AG08396 (cell line): Measurements from ENCODE around the gene POLE.
"Not testable (repeated sequence)": the region's sequence is repeated elsewhere in the genome, so short reads cannot be mapped to it uniquely, and the experiment has no call there.

ENCODE experiments used
- DNase-seq: peaks from one replicate; pipeline ENCODE4 v3.0.0; 2012; ENCODE audit warnings: low spot score, mixed read lengths

Gene POLE

GRCh38 chr12:132718644-132719043, 31.5 kb upstream of the POLE start:
- DNase-seq, result no peak

GRCh38 chr12:132717531-132718387, 30.6 kb upstream of the POLE start:
- DNase-seq, result no peak

GRCh38 chr12:132717011-132717410, 29.9 kb upstream of the POLE start:
- DNase-seq, result no peak

GRCh38 chr12:132716356-132716755, 29.2 kb upstream of the POLE start:
- DNase-seq, result no peak

- no peak for DNase-seq
Observed at GRCh38 chr12:132715874-132716273, 28.7 kb upstream of the POLE start.

- no peak for DNase-seq
Observed at GRCh38 chr12:132713123-132713522, 26.0 kb upstream of the POLE start.

- peak; percentile 62 for DNase-seq
Observed at GRCh38 chr12:132711080-132711843, 24.1 kb upstream of the POLE start.

- DNase-seq, result peak; percentile 98
Observed at GRCh38 chr12:132710405-132711079, 23.4 kb upstream of the POLE start, which contains the start of gene PGAM5. Gene PGAM5, plus strand, starts transcription at chr12:132710842. Its CDS starts 35 bp downstream, at chr12:132710877.

GRCh38 chr12:132710043-132710404, 22.9 kb upstream of the POLE start:
- DNase-seq, result no peak

GRCh38 chr12:132708150-132708549, 21.0 kb upstream of the POLE start:
- no peak for DNase-seq

GRCh38 chr12:132707241-132707640, 20.1 kb upstream of the POLE start:
- no peak for DNase-seq

GRCh38 chr12:132703641-132704040, 16.5 kb upstream of the POLE start:
- DNase-seq, result no peak

GRCh38 chr12:132702640-132703039, 15.5 kb upstream of the POLE start:
- no peak for DNase-seq

GRCh38 chr12:132700212-132700822, 13.2 kb upstream of the POLE start:
- DNase-seq, result no peak

- no peak for DNase-seq
Observed at GRCh38 chr12:132698341-132698740, 11.2 kb upstream of the POLE start.

GRCh38 chr12:132695431-132695830, 8.3 kb upstream of the POLE start:
- no peak for DNase-seq

- not testable (repeated sequence) for DNase-seq
Observed at GRCh38 chr12:132694888-132695287, 7.7 kb upstream of the POLE start.

- not testable (repeated sequence) for DNase-seq
Observed at GRCh38 chr12:132692030-132692429, 4.9 kb upstream of the POLE start.

GRCh38 chr12:132690112-132690511, 3.0 kb upstream of the POLE start:
- DNase-seq, result no peak

- no peak for DNase-seq
Observed at GRCh38 chr12:132689227-132689626, 2.1 kb upstream of the POLE start.

- DNase-seq, result no peak
Observed at GRCh38 chr12:132686825-132687210, 324 bp downstream of the POLE start.

GRCh38 chr12:132685400-132685799, 1.7 kb downstream of the POLE start:
- no peak for DNase-seq
